Measurements from ENCODE around the gene RAET1L. TPM values are rescaled to one million over a fixed set of nuclear protein-coding genes. Genes with fewer than 3 reads are reported as not detected.
"Not testable (repeated sequence)": the region's sequence is repeated elsewhere in the genome, so short reads cannot be mapped to it uniquely, and the experiment has no call there.

Gene RAET1L
- total RNA-seq, 1 experiment from 2014 or later = not detected

DNA sequence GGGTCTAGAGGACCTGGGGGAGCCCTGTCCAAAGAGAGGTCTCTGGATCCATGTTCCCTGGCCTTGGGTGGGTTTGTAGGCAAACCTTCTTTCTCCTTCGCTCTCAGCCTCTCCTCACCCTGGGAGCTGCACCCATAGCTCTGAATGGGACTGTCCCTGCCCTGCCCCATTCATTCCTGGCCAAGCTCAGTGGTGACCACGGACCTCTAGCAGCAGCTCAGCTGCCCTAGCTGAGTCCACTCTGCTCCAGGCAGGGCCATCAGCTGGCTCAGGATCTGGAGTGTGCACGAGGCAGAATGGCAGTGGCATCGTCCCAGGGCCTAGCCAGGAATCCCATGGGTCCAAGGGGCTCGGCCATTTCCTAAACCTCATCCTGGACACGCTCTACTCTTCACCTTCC lies 38.3 kb upstream of the RAET1L start (continued):
- no peak for TF ChIP-seq RORB (CRISPR knock-in tag; IDR thresholded peaks at IDR 0.05)
- TF ChIP-seq SOX15 (CRISPR knock-in tag; IDR thresholded peaks at IDR 0.05) = no peak
- no peak for TF ChIP-seq NFYB (CRISPR knock-in tag; conservative IDR thresholded peaks at IDR 0.05; ENCODE audit: low read depth)
- TF ChIP-seq ZNF416 (CRISPR knock-in tag; IDR thresholded peaks at IDR 0.05) = no peak
- TF ChIP-seq ZNF138 (CRISPR knock-in tag; conservative IDR thresholded peaks at IDR 0.05) = no peak

DNA sequence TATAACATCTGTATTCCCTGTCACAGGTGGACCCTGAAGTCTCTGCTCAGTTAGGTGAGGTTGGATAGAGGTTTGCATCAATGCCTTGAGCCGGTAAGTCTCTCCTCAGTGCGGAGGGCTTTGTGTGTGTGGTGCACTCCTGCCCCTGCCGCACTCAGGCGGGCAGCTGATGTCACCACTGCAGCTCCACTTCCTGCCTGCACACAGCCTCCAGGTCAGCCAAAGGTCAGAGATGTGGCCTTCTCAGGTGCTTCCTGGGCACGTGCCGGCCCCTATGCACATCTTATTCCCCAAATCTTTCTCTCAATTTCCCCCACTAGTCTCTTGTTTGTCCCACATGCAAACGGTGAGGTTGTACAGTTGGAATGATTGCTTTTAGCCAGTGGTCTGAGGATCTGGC lies 34.6 kb upstream of the RAET1L start:
- CTCF ChIA-PET = interaction anchor here (1.0 kb wide), 1 partner anchor 11 kb away, joined by 4 read pairs; no protein-coding TSS in a partner anchor
- H3K27ac Mint-ChIP-seq; H3K4me3 Mint-ChIP-seq; H3K36me3 Mint-ChIP-seq; H3K4me1 Mint-ChIP-seq; H3K9me3 Mint-ChIP-seq; POLR2A ChIA-PET; DNase-seq (ENCODE audit: low spot score); ATAC-seq: not testable (repeated sequence)
- H3K27me3 Mint-ChIP-seq (ENCODE audit: low read depth) = peaks cover 12% of the 10 kb centered on the region

DNA sequence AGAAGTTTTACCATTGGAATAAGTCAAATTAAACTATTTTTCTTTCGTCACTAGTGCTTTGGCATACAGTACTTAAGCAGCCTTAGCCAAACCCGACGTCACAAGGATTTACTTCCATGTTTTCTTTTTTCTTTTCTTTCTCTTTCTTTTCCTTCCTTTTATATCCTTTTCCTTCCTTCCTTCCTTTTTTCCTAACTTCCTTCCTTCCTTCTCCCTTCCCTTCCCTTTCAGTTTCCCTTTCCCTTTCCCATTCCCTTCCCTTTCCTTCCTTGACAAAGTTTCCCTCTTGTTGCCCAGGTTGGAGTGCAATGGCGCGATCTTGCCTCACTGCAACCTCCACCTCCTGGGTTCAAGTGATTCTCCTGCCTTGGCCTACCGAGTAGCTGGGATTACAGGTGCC lies 33.7 kb upstream of the RAET1L start:
- DNase-seq (ENCODE audit: low spot score) (no peak), ATAC-seq (no peak)
- H3K9me3 Mint-ChIP-seq = peaks cover 16% of the 10 kb centered on the region
- ChIA-PET CTCF (interaction anchor here (1.0 kb wide), 1 partner anchor 12 kb away, joined by 4 read pairs; no protein-coding TSS in a partner anchor), POLR2A (no interaction called here)
- TF ChIP-seq JUN (CRISPR knock-in tag; IDR thresholded peaks at IDR 0.05) = no peak
- TF ChIP-seq TCF7 (CRISPR knock-in tag; IDR thresholded peaks at IDR 0.05; ENCODE audit: low read depth) = no peak
- no peak for TF ChIP-seq JAZF1 (CRISPR knock-in tag; IDR thresholded peaks at IDR 0.05)
- TF ChIP-seq KAT7 (CRISPR knock-in tag; IDR thresholded peaks at IDR 0.05; ENCODE audit: borderline replicate concordance) = no peak
- TF ChIP-seq, protein P1, sequence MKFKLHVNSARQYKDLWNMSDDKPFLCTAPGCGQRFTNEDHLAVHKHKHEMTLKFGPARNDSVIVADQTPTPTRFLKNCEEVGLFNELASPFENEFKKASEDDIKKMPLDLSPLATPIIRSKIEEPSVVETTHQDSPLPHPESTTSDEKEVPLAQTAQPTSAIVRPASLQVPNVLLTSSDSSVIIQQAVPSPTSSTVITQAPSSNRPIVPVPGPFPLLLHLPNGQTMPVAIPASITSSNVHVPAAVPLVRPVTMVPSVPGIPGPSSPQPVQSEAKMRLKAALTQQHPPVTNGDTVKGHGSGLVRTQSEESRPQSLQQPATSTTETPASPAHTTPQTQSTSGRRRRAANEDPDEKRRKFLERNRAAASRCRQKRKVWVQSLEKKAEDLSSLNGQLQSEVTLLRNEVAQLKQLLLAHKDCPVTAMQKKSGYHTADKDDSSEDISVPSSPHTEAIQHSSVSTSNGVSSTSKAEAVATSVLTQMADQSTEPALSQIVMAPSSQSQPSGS (CRISPR knock-in tag; IDR thresholded peaks at IDR 0.05; ENCODE audit: borderline replicate concordance, low read depth) = no peak
- no peak for TF ChIP-seq USF2 (CRISPR knock-in tag; IDR thresholded peaks at IDR 0.05)
- TF ChIP-seq NR2C2 (CRISPR knock-in tag; IDR thresholded peaks at IDR 0.05) = no peak
- TF ChIP-seq NR3C1 (CRISPR knock-in tag; conservative IDR thresholded peaks at IDR 0.05; ENCODE audit: low read depth) = no peak
- no peak for TF ChIP-seq ATF3 (CRISPR knock-in tag; conservative IDR thresholded peaks at IDR 0.05)
- no peak for TF ChIP-seq OVOL2 (CRISPR knock-in tag; IDR thresholded peaks at IDR 0.05; ENCODE audit: borderline replicate concordance)
- no peaks in the 10 kb centered on the region for H3K36me3 Mint-ChIP-seq
- no peak overlapping the region for H3K27ac Mint-ChIP-seq
- no peaks in the 10 kb centered on the region for H3K4me1 Mint-ChIP-seq
- H3K27me3 Mint-ChIP-seq (ENCODE audit: low read depth) = peaks cover 22% of the 10 kb centered on the region
- H3K4me3 Mint-ChIP-seq = no peak overlapping the region

DNA sequence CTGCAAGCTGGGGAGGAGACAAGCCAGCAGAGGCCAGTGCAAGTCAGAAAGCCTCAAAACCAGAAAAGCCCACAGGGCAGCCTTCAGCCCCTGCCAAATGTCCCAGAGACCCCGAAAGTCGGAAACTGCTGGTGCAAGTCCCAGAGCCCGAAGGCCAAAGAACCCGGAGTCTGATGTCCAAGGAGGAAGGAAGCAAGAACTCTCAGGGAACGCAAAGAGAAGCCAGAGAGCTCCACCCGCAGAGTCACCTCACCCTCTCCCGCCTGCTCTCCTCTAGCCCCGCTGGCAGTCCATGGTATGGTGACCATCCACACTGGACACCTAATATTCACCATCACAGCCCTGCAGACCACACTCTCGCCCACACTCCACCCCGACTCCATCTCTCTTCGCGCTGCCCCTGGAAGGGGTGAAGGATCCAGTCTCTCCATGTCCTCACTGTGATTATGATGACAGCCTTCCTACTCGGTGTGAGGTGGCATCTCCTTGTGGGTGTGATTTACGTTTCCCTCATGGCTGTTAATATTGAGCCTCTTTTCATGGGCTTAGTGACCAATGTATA lies 33.0 kb upstream of the RAET1L start:
- CTCF ChIA-PET = no interaction called here
- no peaks in the 10 kb centered on the region for H3K4me1 Mint-ChIP-seq
- TF ChIP-seq ZNF281 (CRISPR knock-in tag; IDR thresholded peaks at IDR 0.05) (no peak), AFF4 (CRISPR knock-in tag; IDR thresholded peaks at IDR 0.05; ENCODE audit: borderline replicate concordance) (no peak), TCF7 (CRISPR knock-in tag; IDR thresholded peaks at IDR 0.05; ENCODE audit: low read depth) (no peak), SP1 (CRISPR knock-in tag; conservative IDR thresholded peaks at IDR 0.05) (no peak), GRHL2 (CRISPR knock-in tag; IDR thresholded peaks at IDR 0.05; ENCODE audit: insufficient replicate concordance, severe bottlenecking) (no peak)
- TF ChIP-seq, protein P2, sequence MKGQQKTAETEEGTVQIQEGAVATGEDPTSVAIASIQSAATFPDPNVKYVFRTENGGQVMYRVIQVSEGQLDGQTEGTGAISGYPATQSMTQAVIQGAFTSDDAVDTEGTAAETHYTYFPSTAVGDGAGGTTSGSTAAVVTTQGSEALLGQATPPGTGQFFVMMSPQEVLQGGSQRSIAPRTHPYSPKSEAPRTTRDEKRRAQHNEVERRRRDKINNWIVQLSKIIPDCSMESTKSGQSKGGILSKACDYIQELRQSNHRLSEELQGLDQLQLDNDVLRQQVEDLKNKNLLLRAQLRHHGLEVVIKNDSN (CRISPR knock-in tag; IDR thresholded peaks at IDR 0.05) = no peak

More for the DNA sequence above, 33.0 kb upstream of the RAET1L start:
- ATAC-seq = no peak
- H3K27ac Mint-ChIP-seq = no peak overlapping the region
- peaks cover 21% of the 10 kb centered on the region for H3K9me3 Mint-ChIP-seq
- no peak for DNase-seq (ENCODE audit: low spot score)
- peaks cover 29% of the 10 kb centered on the region for H3K27me3 Mint-ChIP-seq (ENCODE audit: low read depth)
- no peaks in the 10 kb centered on the region for H3K36me3 Mint-ChIP-seq
- H3K4me3 Mint-ChIP-seq = no peak overlapping the region
- POLR2A ChIA-PET = no interaction called here

All from WTC11 (cell line).